CMK (cell line): Measurements from ENCODE around the gene PHTF1.
"Not testable (repeated sequence)": the region's sequence is repeated elsewhere in the genome, so short reads cannot be mapped to it uniquely, and the experiment has no call there.

Experiments used
- DNase-seq: peaks from one replicate; pipeline ENCODE4 v3.0.0-alpha.2; 2010; ENCODE audit warnings: low read depth

The PHTF1 gene

DNA sequence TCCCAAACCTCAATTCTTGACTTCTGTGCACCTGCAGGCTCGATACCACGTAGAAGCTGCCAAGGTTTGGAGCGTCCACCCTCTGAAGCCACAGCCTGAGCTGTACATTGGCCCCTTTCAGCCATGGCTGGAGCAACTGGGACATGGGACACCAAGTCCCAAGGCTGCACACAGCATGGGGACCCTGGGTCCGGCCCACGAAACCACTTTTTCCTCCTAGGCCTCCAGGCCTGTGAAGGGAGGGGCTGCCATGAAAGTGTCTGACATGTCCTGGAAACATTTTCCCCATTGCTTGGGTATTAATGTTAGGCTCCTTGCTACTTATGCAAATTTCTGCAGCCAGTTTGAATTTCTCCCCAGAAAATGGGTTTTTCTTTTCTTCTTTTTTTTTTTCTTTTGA lies 40.7 kb downstream of the PHTF1 start:
- DNase-seq, result not testable (repeated sequence)

DNA sequence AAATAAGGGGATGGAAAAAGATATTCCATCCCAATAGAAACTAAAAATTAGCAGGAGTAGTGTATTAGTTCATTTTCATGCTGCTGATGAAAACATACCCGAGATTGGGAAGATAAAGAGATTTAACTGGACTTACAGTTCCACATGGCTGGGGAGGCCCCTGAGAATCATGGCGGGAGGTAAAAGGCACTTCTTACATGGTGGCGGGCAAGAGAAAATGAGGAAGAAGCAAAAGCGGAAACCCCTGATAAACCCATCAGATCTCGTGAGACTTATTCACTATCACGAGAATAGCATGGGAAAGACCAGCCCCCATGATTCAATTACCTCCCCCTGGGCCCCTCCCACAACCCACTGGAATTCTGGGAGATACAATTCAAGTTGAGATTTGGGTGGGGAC lies 41.8 kb downstream of the PHTF1 start:
- DNase-seq, result not testable (repeated sequence)

DNA sequence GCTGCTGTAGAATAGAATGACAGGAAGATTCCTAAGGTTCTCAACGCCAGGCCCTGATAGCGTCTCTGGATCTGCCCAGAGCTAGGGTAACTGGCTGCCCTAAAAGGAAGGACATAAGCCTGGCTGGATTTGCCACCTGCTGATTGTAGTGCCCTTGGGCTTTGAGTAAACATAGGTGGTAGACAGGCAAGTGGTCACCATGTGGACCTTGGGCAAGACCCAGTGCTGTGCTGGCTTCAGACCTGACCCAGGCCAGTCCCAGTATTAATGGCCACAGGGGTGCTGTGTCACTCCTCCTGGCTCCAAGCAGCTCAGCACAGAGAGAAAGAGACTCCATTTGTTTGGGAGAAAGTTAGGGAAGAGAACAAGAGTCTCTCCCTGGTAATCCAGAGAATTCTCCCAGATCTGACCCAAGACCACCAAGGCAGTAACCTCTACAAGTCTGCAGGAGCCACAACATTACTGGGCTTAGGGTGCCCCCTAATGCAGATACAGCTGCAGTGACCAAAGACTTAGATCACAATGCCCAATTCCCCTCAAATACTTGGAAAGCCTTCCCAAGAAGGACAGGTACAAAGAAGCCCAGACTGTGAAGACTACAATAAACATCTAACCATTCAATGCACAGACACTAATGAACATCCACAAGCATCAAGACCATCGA lies 44.5 kb downstream of the PHTF1 start:
- no peak for DNase-seq

DNA sequence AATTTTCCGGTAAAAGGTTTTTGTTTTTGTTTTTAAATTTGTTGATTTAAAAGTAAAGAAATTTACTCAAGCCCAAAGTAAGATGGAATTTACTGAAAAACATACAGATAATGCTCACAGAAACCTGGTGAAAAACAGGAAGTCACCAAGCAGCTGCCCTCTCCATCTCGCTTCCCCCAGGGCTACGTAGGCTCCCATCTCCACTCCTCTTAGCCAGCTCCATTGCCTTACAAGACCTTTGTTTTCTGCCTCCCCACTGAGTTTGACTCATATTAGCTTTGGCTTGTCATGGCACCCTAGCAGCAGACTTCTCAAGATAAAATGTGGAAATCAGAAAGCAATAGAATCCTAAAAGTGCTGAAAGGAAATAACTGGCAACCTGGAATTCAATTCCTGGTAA lies 57.9 kb downstream of the PHTF1 start:
- DNase-seq, result no peak

DNA sequence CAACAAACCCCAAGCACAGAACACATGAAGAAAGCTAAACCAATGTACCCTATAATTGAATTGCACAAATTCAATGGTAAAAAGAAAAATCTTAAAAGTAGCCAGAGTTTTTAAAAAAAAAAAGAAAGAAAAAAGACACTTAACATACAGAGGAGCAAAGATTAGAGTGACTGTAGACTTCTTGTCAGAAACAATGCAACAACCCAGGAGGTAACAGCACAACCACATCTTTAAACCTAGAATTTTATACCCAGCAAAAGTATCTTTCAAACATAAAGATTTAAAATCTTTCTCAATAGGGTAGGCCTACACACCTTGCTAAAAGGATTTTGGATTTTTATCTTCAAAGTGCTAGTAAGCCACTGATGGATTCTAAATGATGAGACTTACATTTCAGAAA lies 64.4 kb downstream of the PHTF1 start:
- DNase-seq, result no peak

DNA sequence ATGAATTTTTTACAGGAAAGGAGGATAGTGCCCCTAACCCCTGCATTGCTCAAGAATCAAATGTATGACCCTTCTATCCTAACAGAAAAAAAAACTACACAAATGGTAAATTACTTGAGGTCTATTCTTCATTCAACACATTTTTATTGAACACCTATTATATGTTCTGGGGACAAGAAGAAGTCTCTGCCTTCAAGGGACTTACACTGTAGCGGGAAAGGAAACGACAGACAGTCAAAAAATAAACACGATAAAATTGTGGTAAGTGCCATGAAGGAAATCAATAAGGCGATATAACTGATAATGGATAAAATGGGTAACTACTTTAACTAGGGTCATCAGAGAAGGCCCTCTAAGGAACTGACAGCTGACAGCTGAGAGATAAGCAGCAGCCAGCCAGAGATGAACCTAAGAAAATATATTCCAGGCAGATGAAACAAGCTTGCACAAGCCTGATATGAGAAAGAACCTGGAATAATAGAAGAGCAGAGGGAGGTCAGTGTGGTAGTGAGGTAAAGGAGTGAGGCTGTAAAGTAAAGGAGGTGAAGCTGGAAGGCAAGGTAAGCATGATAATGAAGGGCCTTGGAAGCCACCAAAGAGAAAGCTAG lies 66.4 kb downstream of the PHTF1 start:
- no peak for DNase-seq

DNA sequence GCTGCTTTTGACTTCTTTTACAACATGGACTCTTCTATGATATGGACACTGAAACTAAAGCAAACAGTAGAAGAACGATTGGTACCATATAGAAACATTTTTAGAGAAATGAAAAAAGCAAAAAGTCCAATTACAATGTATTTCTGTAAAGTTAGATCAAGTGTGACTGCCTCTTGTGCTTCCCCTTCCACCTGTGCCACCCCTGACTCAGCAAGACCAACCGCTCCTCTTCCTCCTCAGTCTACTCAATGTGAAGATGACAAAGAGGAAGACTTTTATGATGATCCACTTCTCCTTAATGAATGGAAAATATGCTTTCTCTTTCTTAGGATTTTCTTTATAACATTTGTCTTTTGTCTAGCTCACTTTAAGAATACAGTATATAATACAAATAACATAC lies 66.9 kb downstream of the PHTF1 start:
- DNase-seq, result no peak

DNA sequence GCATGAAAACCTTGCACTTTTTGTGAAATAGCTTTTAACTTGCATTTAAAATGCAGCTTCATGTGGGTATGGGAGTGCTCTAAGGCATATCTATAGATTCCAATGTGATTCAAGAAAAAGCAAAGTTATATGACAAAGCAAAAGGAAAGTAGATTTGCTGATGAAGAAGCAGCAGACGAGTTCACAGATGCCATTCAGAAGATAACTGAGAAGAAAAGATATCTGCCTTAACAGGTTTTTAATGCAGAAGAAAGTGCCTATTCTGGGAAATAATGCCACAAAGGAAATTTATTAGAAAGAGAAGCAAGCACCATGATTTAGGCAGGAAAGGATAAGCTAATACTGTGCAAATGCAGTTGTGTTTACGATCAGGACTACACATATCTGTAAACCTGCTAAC lies 68.1 kb downstream of the PHTF1 start:
- no peak for DNase-seq

DNA sequence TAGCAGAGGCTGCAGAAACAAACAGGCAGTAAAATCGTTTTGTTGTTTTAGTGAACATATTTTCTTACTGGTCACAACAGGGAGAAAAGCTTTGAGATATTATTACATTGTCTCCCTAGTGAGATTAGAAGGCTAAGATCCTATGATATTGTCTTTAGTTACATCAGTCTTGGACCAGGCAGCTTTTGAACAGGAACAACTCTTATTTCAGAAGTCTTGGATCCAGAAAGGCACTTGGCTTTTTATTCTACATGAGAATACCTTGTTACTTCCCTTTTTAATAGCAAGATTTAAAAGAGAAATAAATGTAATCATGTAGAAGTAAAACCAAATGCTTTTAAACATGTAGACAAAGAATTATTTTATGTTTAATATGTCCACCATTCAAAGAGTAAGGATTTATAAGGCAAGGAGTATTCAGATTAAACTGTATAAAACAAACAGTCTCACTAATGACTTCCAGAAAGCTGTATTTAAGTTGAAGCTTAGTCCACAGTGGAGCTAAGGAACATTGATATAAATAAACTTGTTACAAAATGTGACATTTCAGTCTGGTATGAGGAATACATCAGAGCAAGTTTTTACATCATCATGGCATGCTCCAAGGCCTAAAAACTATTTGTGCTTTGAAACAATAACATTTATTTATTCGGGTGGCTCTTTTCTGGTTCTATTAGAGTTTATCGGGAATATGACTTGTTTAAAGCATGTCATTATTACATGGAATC lies 72.2 kb downstream of the PHTF1 start:
- DNase-seq, result no peak

DNA sequence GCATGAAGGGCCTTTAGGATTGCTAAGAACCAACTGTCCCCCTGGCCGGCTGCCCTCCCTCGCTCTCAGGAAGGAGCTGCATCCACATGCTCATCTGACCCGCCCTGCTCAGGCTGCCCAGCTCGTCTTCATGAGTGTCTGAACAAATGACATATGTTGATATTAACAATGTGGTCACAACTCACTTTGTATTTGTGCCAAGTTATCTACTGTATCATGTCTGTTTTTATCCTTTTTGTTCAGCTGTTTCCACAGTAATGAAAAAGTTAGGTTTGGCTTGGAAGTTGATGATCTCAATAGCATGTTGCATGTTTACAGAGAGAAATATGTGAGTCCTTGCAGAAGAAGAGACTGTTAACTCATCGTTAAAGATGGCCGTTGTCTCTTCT lies 75.1 kb downstream of the PHTF1 start:
- DNase-seq, result no peak

DNA sequence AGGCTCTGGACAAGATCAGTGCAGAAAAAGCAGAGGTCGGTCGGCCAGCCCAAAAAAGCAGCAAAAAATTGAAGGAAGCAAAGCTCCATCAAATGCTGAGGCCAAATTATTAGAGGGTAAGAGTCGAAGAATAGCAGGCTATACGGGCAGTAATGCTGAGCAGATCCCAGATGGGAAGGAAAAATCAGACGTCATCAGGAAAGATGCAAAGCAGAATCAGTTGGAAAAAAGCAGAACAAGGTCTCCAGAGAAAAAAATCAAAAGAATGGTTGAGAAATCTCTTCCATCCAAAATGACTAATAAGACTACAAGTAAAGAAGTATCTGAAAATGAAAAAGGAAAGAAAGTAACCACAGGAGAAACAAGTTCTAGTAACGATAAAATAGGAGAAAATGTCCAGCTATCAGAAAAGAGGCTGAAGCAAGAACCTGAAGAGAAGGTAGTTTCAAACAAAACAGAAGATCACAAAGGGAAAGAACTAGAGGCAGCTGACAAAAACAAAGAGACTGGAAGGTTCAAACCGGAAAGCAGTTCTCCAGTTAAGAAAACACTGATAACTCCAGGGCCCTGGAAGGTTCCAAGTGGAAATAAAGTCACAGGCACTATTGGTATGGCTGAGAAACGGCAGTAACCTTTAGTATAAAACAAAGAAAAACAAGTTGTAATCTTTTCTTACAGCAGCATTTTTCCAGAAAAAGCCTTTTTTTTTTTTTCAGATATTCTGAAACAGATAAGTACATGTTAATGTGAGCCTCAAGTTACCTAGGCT lies 75.7 kb downstream of the PHTF1 start:
- DNase-seq, result no peak

DNA sequence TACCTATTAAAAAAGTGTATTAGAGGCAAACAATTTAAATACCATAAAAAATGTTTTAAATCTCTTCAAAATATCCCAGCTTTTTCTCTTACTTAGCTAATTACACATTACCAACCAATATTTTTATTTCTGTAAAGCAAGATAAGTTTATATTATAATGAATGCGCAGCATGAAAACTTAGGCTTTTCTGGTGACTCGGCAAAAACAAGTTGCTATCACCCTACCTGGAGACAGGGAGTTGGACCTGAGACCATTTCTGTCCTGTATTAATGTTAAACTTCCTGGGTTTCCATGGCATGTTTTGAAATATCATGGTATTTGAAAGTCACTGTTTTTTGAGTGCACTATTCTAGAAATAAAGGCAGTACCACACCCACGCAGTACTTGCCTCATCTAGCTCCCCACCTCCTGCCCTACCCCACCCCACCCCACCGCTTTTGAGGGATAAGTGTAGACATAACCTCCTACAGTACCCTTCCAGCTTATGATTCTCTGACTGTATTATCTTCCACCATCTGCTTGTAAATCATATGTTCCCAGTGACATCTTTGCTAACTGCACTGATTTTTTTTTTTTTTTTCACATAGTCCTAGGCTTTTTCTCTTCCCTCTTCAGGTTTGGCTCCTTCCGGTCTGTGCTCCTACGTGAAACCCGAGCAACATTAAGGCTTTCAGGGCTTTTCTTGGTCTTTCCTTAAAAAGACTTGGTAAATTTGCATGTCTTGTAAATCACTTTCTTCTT lies 77.5 kb downstream of the PHTF1 start:
- no peak for DNase-seq

DNA sequence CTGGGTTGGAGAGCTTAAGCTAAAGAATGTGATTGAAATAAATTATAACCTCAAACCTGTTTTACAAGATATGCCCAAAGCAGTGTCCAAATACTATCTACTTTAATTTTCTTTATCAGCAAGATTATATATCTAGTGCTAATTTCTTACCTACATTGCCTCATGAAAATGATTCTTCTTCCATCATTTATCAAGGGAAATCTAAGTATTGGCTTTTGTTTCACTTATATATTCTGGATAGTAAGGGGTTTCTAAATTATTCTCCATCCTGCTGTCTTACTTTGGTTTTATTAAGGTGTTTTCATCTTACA lies 81.2 kb downstream of the PHTF1 start:
- no peak for DNase-seq

DNA sequence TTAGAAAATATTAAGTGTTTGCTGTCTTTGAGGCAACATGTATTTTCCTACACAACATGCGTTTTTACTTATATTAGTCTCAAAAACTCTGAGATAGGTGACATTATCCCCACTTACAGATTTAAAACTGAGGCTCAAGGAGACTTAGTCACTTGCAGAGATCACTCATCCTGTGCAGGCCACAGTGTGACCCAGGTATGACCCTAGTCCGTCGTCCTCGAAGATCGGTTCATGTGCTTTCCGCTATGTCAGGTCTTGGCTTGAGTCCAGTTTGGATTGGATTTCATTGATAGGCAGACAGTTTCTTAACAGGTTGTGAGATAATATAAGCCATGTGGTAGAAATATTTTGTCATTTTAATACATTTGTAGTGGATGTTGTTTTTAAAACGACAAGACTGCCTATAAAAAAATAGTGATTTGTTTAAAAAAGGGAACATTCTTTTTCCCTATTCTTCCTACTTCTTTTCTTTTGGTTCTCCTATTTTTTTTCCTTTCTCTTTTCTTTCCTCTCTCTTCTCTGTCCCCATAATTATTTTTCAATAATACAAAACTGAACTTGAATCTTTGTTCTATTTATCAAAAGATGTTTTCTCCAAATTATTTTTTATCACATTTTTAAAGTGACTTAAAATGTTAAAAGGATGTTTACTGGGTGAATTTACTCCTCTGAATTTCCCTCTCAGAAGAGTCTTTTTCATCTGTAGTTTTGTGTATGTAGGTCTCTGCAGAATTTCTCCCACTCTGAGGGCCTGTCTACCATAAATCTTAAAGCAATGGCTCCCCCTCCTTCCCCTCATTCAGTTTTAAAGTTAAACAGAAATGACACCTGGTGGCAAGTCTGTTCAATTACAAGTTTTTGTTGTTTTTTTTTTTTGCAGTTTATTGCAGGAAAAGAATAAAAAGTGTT lies 81.8 kb downstream of the PHTF1 start:
- DNase-seq, result no peak

DNA sequence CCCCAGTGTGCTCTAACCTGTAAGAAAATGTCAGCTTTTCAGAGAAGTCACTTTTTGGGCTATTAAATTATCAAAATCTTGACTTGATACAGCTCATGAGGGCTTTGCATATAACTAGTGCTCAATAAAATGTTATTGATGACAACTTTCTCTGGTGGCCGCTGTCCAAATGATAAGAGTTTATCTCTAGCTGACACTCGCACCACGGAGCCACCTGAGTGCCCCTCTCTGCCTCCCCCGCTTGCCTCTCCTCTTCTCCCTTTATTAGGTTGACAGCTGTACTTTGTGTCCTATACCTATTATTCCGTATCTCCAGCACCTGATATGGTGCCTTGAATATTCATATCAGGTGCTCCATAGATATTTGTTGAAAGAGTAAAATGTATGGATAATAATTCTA lies 82.8 kb downstream of the PHTF1 start:
- DNase-seq, result no peak

DNA sequence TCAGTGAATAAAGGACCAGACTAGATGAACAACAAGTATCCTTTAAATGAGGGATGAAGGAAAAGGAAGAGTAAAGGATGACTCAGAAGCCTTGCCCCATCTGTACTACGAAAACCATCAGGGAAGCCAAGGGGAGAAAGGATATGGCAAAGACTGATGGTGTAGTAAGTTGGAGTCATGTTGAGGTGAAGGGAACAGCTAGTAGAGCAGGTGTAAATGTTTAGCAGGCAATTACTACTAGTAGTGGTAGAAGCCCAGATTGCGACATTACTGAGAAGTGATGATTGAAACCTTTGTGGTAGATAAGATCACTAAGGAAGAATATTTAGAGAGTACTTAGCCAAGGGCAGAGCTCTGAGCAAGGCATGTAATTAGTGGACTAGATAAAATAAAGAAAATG lies 84.0 kb downstream of the PHTF1 start:
- DNase-seq, result no peak

DNA sequence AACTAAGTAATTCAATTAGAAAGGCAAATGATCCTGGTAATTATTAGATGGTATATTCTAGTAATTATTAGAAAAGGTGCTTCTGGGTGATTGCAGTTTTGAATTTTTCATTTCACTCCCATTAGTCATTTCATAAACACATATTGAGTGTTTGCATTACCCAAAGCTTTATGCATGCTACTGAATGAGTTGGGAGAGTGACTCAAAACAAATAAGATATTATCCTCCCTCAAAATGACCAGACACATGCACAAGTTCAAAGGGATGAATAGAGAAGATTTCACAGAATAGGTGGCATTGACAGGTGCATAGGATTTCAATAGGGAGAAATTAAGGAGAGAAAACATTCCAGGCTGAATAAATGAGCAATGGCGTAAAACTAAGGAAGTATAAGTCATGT lies 84.7 kb downstream of the PHTF1 start:
- DNase-seq, result no peak

DNA sequence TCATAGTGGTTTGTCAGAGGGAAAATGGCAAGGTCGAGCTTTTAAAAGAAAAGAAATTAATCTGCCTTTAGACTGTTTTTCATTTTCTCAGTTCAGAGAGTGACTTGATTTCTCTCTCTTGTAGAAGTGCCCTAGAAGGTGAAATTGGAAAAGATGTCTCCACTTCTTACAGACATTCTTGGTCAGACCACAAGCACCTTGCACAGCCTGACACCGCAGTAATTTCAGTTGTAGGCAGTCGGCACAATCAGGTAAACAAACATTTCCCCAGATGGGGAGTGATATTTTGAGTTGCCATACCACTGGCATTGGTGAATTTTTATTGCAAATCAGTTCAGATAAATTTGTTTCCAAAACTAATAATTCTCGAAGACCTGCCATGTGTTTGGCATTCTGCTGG lies 86.8 kb downstream of the PHTF1 start:
- no peak for DNase-seq

DNA sequence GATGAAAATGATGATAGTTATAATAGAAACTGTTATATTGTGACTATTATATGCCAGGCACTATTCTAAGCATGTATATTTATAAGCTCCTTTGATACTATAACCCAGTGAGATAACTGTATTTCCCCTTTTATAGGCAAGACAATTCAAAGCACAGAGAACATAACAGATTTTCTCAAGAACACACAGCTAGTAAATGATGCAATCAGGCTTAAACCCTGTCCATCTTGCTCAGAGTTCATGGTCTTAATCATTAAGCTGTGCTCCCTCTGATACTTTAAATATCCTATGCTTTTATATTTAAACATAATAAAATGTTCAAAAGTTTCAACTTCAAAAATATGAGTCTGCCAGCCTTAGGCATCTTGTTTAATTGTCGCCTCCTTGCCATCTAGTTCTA lies 88.6 kb downstream of the PHTF1 start:
- no peak for DNase-seq

DNA sequence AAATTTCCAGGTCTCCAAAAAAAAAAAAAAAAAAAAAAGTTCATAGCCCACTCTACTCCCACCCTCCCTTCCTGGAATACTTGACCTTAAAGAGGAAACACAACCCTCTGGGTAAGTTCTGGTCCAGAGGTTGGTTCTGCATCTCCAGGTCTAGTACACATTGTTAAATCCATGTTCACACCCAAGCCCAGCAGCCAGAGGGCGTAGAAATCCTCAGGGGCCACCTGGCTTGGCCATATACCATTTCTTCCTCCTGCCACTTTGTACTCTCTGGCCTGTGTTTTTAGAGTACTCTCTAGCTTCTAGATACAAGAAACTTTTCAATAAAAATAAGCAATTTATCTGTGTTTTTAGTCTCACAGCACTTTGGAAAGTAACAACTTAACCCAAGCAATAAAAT lies 89.3 kb downstream of the PHTF1 start:
- DNase-seq, result no peak

DNA sequence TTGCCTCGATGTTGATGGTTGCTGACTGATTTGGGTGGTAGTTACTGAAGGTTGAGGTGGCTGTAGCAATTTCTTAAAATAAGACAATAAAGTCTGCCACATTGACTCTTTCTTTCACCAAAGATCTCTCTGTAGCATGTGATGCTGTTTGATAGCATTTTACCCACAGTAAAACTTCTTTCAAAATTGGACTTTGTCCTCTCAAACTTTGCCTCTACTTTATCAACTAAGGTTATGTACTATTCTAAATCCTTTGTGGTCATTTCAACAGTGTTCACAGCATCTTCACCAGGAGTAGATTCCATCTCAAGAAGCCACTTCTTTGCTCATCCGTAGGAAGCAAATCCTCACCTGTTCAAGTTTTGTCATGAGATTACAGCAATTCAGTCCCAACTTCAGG lies 93.2 kb downstream of the PHTF1 start:
- no peak for DNase-seq
